GM19035 (cell line): Measurements from ENCODE around the gene DPP4.

Experiments
- ATAC-seq: cut with Tn5 transposase; IDR thresholded peaks from one replicate; pipeline ENCODE4 v1.9.1; 2021; ENCODE audit not compliant: unreplicated experiment

The DPP4 gene

GRCh38 chr2:162021516-162022058 lies 52.4 kb downstream of the DPP4 start:
- no peak for ATAC-seq

DNA sequence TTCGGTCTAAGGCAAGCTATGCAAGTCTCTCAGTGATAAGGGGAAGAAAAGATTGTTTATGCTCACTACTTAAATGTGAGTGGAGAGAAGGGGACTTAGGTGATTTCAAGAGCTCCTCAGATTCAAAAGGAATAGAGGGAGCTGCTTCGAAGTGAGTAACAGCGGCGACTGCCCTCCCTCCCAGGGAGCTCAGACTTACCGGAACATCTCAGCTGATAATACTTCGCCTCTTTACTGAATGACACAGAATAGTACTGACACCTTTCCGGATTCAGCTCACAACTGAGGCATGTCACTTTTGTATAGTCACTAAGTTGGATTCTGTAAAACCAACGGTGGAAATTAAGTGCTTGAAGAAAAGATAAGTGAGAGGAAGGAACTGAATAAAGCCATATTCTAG lies 55.5 kb downstream of the DPP4 start:
- ATAC-seq, result no peak

DNA sequence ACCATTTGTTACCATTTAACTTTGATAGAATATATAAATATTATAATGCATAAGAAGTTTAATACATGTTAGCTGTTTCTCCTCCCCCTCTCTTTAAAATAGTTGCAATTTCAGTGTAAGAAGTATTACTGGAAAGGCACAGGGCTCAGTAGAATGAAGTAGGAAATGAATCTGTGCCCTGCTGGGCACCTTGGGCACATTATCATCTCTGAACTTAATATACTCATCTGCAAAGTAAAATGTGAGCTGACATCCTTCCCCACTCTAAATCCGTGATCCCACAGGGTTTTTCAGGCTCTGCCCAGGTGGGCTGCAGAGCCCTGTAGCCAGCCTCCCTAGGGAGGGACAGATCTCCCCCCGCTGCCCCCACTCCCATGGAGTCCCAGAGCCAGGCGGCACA lies 56.8 kb downstream of the DPP4 start:
- no peak for ATAC-seq

- no peak for ATAC-seq
Measured at GRCh38 chr2:162016080-162016479, 57.9 kb downstream of the DPP4 start.

DNA sequence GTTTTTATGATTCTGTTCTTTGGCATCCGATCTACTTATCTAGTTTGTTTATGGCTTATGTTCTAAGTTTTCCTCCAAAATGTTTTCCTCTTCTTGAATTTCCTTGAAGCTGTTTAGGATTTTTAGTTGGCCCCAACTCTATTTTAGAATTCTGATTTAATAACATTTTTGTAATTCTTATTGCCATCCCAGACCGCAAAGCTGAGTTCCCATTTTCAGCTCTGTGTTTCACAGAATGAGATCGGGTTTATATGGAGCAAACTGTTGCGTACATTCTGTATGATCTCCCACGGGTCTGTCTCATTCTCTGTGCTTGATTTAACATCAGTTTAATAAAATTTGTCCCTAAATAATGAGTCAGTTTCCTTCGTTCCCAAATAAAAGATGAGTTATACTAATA lies 59.3 kb downstream of the DPP4 start:
- no peak for ATAC-seq

GRCh38 chr2:162013514-162014475 lies 60.2 kb downstream of the DPP4 start:
- no peak for ATAC-seq

GRCh38 chr2:162012565-162013058 lies 61.4 kb downstream of the DPP4 start:
- ATAC-seq, result no peak

- ATAC-seq, result no peak
Measured at GRCh38 chr2:162011706-162012564, 62.1 kb downstream of the DPP4 start.

- ATAC-seq, result no peak
Measured at GRCh38 chr2:162009543-162009942, 64.5 kb downstream of the DPP4 start.

GRCh38 chr2:162007447-162008040 lies 66.5 kb downstream of the DPP4 start:
- ATAC-seq, result no peak

DNA sequence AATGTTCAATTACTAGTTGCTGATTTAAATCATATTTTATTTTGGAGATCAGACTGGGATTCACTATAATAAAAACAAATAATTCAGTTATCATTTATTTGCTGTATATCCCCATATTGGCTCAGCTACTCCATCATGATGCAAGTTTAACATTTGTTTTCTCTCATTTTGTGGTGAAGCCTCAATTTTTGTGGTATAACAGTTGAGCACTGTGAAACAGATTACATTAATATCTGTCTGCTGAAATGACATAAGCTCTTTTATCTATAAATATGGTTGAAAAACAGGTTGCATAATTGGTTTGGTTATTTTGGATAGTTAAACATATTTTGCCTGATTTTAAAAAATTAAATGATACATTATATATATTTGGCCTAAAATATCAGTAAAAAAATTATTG lies 67.7 kb downstream of the DPP4 start:
- no peak for ATAC-seq

GRCh38 chr2:162004031-162004430 lies 70.0 kb downstream of the DPP4 start:
- ATAC-seq, result no peak

DNA sequence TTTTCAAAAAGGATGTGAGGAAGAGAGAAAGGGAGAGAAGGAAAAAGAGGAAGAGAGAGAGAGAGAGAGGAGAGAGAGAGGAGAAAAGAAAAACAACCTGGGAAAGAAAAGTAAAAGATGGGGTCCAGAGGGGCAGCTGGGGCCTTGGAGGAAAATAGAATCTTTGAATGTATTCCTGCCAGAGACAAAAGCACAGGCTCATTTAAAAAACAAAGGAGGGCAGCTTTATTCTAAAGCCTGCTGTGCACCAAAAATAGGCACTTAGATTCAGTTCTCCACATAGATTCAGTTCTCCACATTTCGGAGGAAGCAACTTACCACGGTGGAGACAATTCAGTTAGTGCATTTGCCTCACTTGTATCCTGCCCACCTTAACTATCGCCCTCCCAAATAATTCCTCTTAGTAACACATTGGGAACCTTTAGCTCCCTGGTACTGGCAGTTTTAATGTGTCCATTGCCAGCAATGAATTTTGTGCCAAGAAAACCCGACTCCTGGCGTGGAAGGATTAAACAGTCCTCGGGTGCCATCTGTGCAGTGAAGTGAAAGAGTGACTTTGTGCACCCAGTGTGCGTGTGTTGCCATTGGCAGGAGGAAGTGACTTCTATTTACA lies 71.3 kb downstream of the DPP4 start:
- no peak for ATAC-seq

DNA sequence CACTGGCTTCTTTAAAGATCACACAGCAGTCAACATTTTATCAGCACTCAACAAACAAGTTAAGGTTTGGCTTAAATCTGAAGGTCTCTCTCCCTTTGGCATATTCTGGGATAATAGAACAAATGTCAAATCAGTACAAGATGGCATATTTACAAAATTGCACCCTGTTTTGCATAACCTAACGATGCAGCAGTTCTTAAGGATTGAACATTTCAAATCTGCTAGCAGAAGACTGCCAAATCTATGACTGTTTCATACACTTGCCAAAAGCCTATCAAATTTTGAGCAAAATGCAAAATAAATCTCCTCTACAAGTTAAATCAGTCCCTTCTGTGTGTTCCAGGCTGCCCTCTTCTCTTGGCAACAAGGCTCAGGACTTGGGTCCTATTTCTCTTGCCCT lies 73.6 kb downstream of the DPP4 start:
- no peak for ATAC-seq

DNA sequence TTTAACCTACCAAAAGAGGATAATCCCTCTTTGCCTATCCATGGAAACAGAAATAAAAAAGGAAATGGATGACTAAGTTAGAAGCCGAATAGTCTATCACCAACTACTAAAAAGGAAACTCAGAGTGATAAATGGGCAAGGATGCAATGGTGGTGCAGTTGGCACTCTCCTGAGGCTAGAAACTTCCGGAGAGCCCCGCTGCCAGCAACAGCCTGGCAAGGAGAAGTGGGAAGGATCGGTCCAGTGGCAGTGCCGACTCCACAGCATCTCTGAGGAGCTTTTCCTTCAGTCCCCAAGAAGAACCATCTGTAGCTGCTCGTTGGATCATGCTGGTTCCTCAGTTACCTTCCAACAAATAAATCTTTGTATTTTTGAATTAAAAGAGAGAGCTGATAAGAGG lies 74.7 kb downstream of the DPP4 start:
- ATAC-seq, result no peak

- ATAC-seq, result no peak
Measured at GRCh38 chr2:161998857-161999256, 75.2 kb downstream of the DPP4 start.

DNA sequence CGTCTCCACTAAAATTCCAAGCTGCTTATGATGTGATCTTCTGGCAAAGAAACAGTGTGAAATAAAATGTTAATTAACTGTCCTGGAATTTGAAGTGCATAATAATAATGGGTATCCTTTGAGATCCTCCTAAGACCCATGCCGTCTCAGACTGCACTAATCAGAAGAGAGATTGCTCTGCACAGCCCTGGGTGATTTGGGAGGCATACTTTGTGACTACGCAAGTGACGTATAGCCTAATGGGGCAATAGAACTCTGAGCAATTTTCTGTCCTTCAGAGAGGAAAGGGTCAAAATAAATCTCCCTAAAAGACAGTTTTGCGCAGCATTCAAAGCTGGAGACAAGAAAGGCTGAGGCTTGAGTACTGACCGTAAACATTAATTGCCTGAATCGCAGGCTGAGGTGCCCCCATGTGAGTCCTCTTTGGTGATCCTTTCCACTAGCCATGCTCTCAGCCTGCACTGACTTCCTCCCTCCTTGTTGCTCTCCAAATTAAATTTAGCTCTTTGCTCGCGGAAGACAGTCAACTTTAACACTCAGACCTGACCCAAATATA lies 76.0 kb downstream of the DPP4 start:
- ATAC-seq, result no peak

GRCh38 chr2:161995553-161996016 lies 78.4 kb downstream of the DPP4 start:
- ATAC-seq, result no peak

DNA sequence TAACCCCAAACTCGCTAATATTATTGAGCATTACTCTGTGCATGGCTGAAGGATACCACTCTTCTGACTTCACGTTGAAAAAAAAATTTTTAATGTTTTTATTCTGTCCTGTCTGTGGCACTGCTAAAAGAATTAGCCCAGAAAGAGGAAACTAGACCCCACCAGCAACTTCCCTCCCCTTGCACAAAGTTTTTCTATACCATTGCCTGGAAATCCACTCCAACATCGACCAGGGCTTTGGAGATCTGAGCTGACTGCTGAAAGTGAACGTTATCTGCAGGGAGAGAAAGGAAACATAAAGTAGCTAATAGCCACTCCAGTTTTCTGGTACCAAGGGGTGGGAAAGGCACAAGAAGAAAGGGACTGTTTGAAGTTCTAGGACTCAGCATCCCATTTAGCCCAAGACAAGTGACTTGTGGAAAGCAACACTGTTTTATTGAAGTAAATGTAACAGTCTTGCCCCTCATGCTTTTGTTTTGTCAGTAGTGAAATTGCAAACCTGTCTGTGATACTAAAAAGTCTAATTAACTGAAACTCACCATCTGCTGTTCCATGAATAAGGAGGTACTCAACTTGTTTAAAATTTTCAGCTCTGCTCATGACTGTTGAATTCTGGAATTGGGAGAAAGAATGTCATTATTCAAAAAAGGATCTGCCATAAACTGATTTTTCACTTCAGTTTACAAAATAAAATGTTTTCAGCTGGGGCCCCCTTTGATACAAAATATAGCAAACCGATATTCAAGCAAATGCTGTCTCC lies 79.1 kb downstream of the DPP4 start:
- ATAC-seq, result no peak
